Uterus (tissue), 4 donors: ENCODE data around the gene DPCD. TPM values are rescaled to one million over a fixed set of nuclear protein-coding genes. Genes with fewer than 3 reads are reported as not detected.

Experiments used
- DNase-seq, 2 donors: peaks; one replicate each; pipeline ENCODE4 v3.0.0-alpha.2; 2019 to 2020
- H3K27ac ChIP-seq, 2 donors: fragments of 200-600 bp; sonication (generic); 1 replicate in 1 of 2; 2 replicates in 1 of 2; pipeline ENCODE4 v1.5.1; 2016 to 2018
- H3K27me3 ChIP-seq, 2 donors: fragments of 200-600 bp; sonication (generic); one replicate each; pipeline ENCODE4 v1.5.1; 2018 to 2019; ENCODE audit warnings: control low read depth in 1 of 2
- H3K36me3 ChIP-seq, 2 donors: fragments of 200-600 bp; sonication (generic); one replicate each; pipeline ENCODE4 v1.5.1; 2019; ENCODE audit warnings: control low read depth in 1 of 2
- H3K4me1 ChIP-seq, 2 donors: fragments of 200-600 bp; sonication (generic); one replicate each; pipeline ENCODE4 v1.5.1; 2018 to 2019; ENCODE audit warnings: control low read depth in 1 of 2
- H3K4me3 ChIP-seq, 2 donors: fragments of 200-600 bp; sonication (generic); 1 replicate in 1 of 2; 2 replicates in 1 of 2; pipeline ENCODE4 v1.5.1; 2018 to 2019; ENCODE audit warnings: mild to moderate bottlenecking in 1 of 2
- H3K9me3 ChIP-seq, 2 donors: fragments of 200-600 bp; sonication (generic); one replicate each; pipeline ENCODE4 v1.5.1; 2019; ENCODE audit warnings: control low read depth in 1 of 2
- POLR2A ChIP-seq, 2 donors: fragments of 450-650 bp; IDR thresholded peaks; one replicate each; pipeline ENCODE4 v1.6.1; 2016; ENCODE audit warnings: antibody characterized with exemption in 2 of 2, mild to moderate bottlenecking in 1 of 2, moderate library complexity in 1 of 2
- intact Hi-C: fragments of 100-400 bp; cut with DNase I; formaldehyde crosslinking; loops from one replicate; pipeline ENCODE4 v1.15.1; 2023; ENCODE audit warnings: low total_unique reads
- microRNA-seq: library from miRNA; unstranded; fragments of <30 nt; microRNA quantifications from one replicate; pipeline ENCODE4, GENCODE V29; 2016; ENCODE audit warnings: borderline microRNAs expressed, borderline replicate concordance
- small RNA-seq: library from RNA; depleted of rRNA; stranded (forward); fragments of <200 nt; gene quantifications from one replicate; pipeline ENCODE3, GENCODE V24; 2016
- total RNA-seq, 4 donors: library from RNA; depleted of rRNA in 3 of 4; stranded (reverse); fragments of >200 nt in 3 of 4; gene quantifications; one replicate each; pipeline versions ENCODE4 v1.1.0 to v1.2.4, GENCODE V29; 2014 to 2023
- TF ChIP-seq, protein P1 (sequence below), 4 experiments: fragments of 200-600 bp in 2 of 4; fragments of 450-650 bp in 2 of 4; sonication (generic) in 2 of 4; IDR thresholded peaks; one replicate each; pipeline ENCODE4 v1.5.1; 2016 to 2019; ENCODE audit warnings: antibody characterized with exemption in 4 of 4, mild to moderate bottlenecking in 2 of 4, moderate library complexity in 1 of 4
- donor health status: DM: yes; HTN: yes; CAD: no.

DPCD gene
- total RNA-seq, 4 donors from 2014 or later = 5.1 to 35.6 (median 21.7) TPM

DNA sequence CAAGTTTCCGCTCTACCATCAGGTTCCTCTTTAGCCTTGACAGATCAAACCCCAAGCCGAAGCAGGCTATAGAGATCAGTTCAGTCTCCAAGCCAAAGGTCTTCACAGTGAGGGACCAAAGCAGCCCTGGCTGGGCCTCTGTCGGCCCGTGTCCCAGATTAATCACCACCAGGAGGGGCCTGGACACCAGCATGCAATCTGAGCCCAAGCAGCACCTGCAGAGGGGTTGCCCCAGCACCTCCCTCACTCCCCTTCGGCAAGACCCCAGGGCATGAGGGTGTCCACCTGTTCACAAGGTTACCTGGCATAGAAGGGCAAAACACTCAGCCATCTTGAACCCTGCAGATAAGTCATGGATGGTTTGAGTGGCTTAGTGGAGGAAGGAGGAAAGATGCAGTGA, 70.9 kb downstream of the DPCD start:
- no peaks in the 10 kb centered on the region for H3K4me1 ChIP-seq
- no peaks in the 10 kb centered on the region for H3K27me3 ChIP-seq
- DNase-seq = no peak
- no peak overlapping the region for H3K27ac ChIP-seq
- intact Hi-C loops = no loop called here
- H3K36me3 ChIP-seq = no peaks in the 10 kb centered on the region
- H3K9me3 ChIP-seq = no peaks in the 10 kb centered on the region
- no peak overlapping the region for H3K4me3 ChIP-seq
- TF ChIP-seq, protein P1, sequence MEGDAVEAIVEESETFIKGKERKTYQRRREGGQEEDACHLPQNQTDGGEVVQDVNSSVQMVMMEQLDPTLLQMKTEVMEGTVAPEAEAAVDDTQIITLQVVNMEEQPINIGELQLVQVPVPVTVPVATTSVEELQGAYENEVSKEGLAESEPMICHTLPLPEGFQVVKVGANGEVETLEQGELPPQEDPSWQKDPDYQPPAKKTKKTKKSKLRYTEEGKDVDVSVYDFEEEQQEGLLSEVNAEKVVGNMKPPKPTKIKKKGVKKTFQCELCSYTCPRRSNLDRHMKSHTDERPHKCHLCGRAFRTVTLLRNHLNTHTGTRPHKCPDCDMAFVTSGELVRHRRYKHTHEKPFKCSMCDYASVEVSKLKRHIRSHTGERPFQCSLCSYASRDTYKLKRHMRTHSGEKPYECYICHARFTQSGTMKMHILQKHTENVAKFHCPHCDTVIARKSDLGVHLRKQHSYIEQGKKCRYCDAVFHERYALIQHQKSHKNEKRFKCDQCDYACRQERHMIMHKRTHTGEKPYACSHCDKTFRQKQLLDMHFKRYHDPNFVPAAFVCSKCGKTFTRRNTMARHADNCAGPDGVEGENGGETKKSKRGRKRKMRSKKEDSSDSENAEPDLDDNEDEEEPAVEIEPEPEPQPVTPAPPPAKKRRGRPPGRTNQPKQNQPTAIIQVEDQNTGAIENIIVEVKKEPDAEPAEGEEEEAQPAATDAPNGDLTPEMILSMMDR (IDR thresholded peaks at IDR 0.05) = no peak
- TF ChIP-seq POLR2A (IDR thresholded peaks at IDR 0.05) = no peak

Small RNAs within 50 kb of the gene (microRNA-seq; reads per million reads assigned to microRNA genes)
- gene MIR3158-1 (not detected), gene MIR3158-2 (not detected)

Small RNAs within 50 kb of the gene (small RNA-seq; reads per million reads assigned to genes)
- gene MIR3158-1 (not detected), gene RNU6-1165P (not detected)

Other genes starting within 250 kb of the DPCD start
- gene BTRC, start 234.2 kb upstream of the DPCD start, total RNA-seq = 10 to 100 TPM; 12.6 to 26.5 (median 20.7) TPM
- gene POLL, start 64 bp upstream of the DPCD start, total RNA-seq = 10 to 100 TPM; 11.8 to 31.6 (median 17.6) TPM
- 10 to 100 TPM; 45.1 to 94.7 (median 64.3) TPM for gene FBXW4, start 106.8 kb downstream of the DPCD start, total RNA-seq
- not detected for gene FGF8, start 187.8 kb downstream of the DPCD start, total RNA-seq
- 100 to 1,000 TPM in 1 of 4 donors, 10 to 100 TPM in 3; 11.0 to 122 (median 38.0) TPM for gene NPM3, start 195.1 kb downstream of the DPCD start, total RNA-seq
- gene OGA, start 230.1 kb downstream of the DPCD start, total RNA-seq = 100 to 1,000 TPM in 3 of 4 donors, 10 to 100 TPM in 1; 63.5 to 181 (median 156) TPM